ENCODE measurements around the gene LRRN3. TPM values are rescaled to one million over a fixed set of nuclear protein-coding genes. Genes with fewer than 3 reads are reported as not detected.

LRRN3 gene
- total RNA-seq, 1 experiment from 2014 or later: not detected

GRCh38 chr7:111140091-111140865, 49.4 kb downstream of the LRRN3 start:
- Histone ChIP-seq H3K36me3 (ENCODE audit: low read depth) (no peaks in the 10 kb centered on the region), H3K4me1 (replicated peaks; ENCODE audit: insufficient read depth) (0 out of 2 replicates have a peak, but pooled peaks cover 6% of the 10 kb centered on the region), H3K9me2 (ENCODE audit: insufficient read depth) (no peaks in the 10 kb centered on the region), H2AFZ (no peak overlapping the region), H3K4me3 (no peak overlapping the region), H3K4me2 (no peak overlapping the region), H3K9me3 (ENCODE audit: insufficient read depth, low read depth) (no peaks in the 10 kb centered on the region), H3F3A (ENCODE audit: insufficient read depth, low read depth) (no peaks in the 10 kb centered on the region), H3K27me3 (ENCODE audit: insufficient read depth, low read depth) (no peaks in the 10 kb centered on the region), H3K79me2 (ENCODE audit: low read depth) (no peaks in the 10 kb centered on the region), H4K20me1 (ENCODE audit: insufficient read depth) (no peaks in the 10 kb centered on the region), H3K27ac (no peak overlapping the region)
- ChIA-PET POLR2A (ENCODE audit: unreplicated experiment) (no interaction called here), CTCF (no interaction called here)
- TF ChIP-seq CTCF (conservative IDR thresholded peaks at IDR 0.05): no peak
- BruUV-seq (replicated peaks): no TSS peak
- intact Hi-C loops (cut with micrococcal nuclease; ENCODE audit: unreplicated experiment): no loop called here
- DNase-seq: no peak

GRCh38 chr7:111145472-111145871, 54.5 kb downstream of the LRRN3 start:
- intact Hi-C loops (cut with micrococcal nuclease; ENCODE audit: unreplicated experiment): no loop called here
- no peak for DNase-seq
- H3K36me3 ChIP-seq (ENCODE audit: low read depth): no peaks in the 10 kb centered on the region
- no peaks in the 10 kb centered on the region for H3K9me3 ChIP-seq (ENCODE audit: insufficient read depth, low read depth)
- no peak overlapping the region for H3K4me3 ChIP-seq
- no peak overlapping the region for H3K27ac ChIP-seq
- no peaks in the 10 kb centered on the region for H3F3A ChIP-seq (ENCODE audit: insufficient read depth, low read depth)
- no peaks in the 10 kb centered on the region for H4K20me1 ChIP-seq (ENCODE audit: insufficient read depth)
- no peak overlapping the region for H3K4me2 ChIP-seq
- no peaks in the 10 kb centered on the region for H3K9me2 ChIP-seq (ENCODE audit: insufficient read depth)
- no peaks in the 10 kb centered on the region for H3K27me3 ChIP-seq (ENCODE audit: insufficient read depth, low read depth)
- ChIA-PET POLR2A (ENCODE audit: unreplicated experiment) (no interaction called here), CTCF (no interaction called here)
- no peaks in the 10 kb centered on the region for H3K79me2 ChIP-seq (ENCODE audit: low read depth)
- H3K4me1 ChIP-seq (replicated peaks; ENCODE audit: insufficient read depth): no peaks in the 10 kb centered on the region
- no peak overlapping the region for H2AFZ ChIP-seq
- BruUV-seq (replicated peaks): no TSS peak
- TF ChIP-seq CTCF (conservative IDR thresholded peaks at IDR 0.05) (no peak), EZH2 (IDR thresholded peaks at IDR 0.05; ENCODE audit: low read depth) (no peak)

- no peak overlapping the region for H3K4me3 ChIP-seq
- H3K4me1 ChIP-seq (replicated peaks; ENCODE audit: insufficient read depth): no peaks in the 10 kb centered on the region
- no peak for TF ChIP-seq EZH2 (IDR thresholded peaks at IDR 0.05; ENCODE audit: low read depth)
- intact Hi-C loops (cut with micrococcal nuclease; ENCODE audit: unreplicated experiment): no loop called here
- H3K9me3 ChIP-seq (ENCODE audit: insufficient read depth, low read depth): no peaks in the 10 kb centered on the region
- no TSS peak for BruUV-seq (replicated peaks)
- no peaks in the 10 kb centered on the region for H3K9me2 ChIP-seq (ENCODE audit: insufficient read depth)
- H4K20me1 ChIP-seq (ENCODE audit: insufficient read depth): no peaks in the 10 kb centered on the region
- H3K36me3 ChIP-seq (ENCODE audit: low read depth): no peaks in the 10 kb centered on the region
- H2AFZ ChIP-seq: no peak overlapping the region
- CTCF ChIA-PET: no interaction called here
- no peak overlapping the region for H3K4me2 ChIP-seq
- no peak for DNase-seq
- POLR2A ChIA-PET (ENCODE audit: unreplicated experiment): no interaction called here
- H3K79me2 ChIP-seq (ENCODE audit: low read depth): no peaks in the 10 kb centered on the region
- no peaks in the 10 kb centered on the region for H3F3A ChIP-seq (ENCODE audit: insufficient read depth, low read depth)
- no peak overlapping the region for H3K27ac ChIP-seq
- H3K27me3 ChIP-seq (ENCODE audit: insufficient read depth, low read depth): no peaks in the 10 kb centered on the region
These were observed 55.2 kb downstream of the LRRN3 start for GRCh38 chr7:111146136-111146535.

Measured in PC-9 (cell line).